OCI-LY3 (cell line): Measurements from ENCODE around the gene COL6A3.

Experiments used
- EZH2phosphoT487 ChIP-seq: fragments of 200-600 bp; shearing (Covaris generic); IDR thresholded peaks from 2 replicates; pipeline ENCODE4 v1.6.1; 2018; ENCODE audit warnings: antibody characterized with exemption, mixed run types, low read depth
- TF ChIP-seq, protein P1 (sequence below): fragments of 200-600, 300-600 bp; sonication (generic); IDR thresholded peaks from 2 replicates; pipeline ENCODE4 v1.5.1; 2014; ENCODE audit warnings: antibody characterized with exemption, low read length, low read depth

DNA sequence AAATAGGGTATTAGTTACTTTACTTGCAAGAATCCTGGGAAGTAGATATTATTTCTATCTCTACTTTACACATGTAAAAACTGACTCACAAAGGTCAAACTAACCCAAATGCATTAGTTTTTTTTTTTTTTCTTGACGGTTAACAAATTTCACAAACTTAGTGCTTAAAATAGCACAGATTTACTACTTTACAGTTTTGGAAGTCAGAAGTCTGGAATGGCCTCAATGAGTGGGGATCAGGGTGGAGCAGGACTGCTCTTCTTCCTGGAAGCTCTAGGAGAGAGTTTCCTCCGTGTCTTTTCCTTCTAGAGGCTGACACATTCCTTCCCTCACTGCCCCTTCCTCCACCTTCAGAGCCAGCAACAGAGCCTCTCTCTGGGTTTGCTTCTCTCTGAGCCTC is 117.2 kb downstream of the COL6A3 start:
- TF ChIP-seq, protein P1, sequence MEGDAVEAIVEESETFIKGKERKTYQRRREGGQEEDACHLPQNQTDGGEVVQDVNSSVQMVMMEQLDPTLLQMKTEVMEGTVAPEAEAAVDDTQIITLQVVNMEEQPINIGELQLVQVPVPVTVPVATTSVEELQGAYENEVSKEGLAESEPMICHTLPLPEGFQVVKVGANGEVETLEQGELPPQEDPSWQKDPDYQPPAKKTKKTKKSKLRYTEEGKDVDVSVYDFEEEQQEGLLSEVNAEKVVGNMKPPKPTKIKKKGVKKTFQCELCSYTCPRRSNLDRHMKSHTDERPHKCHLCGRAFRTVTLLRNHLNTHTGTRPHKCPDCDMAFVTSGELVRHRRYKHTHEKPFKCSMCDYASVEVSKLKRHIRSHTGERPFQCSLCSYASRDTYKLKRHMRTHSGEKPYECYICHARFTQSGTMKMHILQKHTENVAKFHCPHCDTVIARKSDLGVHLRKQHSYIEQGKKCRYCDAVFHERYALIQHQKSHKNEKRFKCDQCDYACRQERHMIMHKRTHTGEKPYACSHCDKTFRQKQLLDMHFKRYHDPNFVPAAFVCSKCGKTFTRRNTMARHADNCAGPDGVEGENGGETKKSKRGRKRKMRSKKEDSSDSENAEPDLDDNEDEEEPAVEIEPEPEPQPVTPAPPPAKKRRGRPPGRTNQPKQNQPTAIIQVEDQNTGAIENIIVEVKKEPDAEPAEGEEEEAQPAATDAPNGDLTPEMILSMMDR = no peak
- TF ChIP-seq EZH2phosphoT487 = no peak
